Right hindlimb (tissue), 1 donor: ENCODE data around the gene IZUMO4.

Experiments
- DNase-seq: peaks from one replicate; pipeline ENCODE4 v3.0.0-alpha.2; 2018

The IZUMO4 gene

DNA sequence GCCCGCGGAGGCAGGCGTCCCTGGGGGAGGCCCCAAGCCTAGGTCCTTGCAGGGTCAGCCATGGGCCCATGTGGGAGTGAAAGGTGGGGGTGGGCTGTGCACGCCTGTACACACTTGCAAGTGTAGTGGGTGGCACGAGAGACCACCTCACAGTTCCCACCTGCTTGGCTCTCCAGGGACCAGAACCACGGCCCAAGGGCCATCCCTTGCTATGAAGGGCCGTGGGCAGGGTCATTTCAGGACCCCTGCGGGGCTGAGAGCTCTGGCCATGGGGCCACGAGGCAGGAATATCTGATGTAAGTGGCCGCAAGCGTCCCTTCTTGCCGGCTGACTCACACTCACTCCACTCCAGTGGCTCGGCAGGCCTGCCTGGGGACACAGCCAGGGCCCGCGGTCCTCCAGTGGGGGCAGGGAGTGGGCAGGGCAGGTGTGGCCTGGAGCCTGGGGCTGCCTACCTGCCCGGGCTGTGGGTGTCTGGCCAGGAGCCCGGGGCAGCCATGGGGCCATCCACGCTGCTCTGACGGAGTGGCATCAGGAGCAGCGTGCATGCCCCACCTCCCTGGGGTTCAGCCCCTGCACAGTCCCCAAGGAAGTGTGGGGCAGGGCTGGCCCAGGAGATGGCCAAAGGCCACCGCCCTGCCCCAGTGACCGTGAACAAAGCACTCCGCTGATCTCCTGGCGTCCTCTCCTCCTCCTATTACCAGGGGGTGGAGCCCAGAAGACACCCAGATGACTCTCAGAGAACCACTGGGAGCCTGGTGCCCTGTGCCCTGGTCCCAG, 37.1 kb upstream of the IZUMO4 start:
- DNase-seq, result peak; percentile 46

GRCh38 chr19:2060884-2061494, 35.7 kb upstream of the IZUMO4 start:
- DNase-seq, result peak; percentile 88

- DNase-seq, result peak; percentile 99
Measured at GRCh38 chr19:2061495-2062388, 35.0 kb upstream of the IZUMO4 start.

GRCh38 chr19:2062389-2062729, 34.4 kb upstream of the IZUMO4 start:
- no peak for DNase-seq

- DNase-seq, result no peak
Measured at GRCh38 chr19:2062770-2063169, 33.9 kb upstream of the IZUMO4 start.

GRCh38 chr19:2063824-2064223, 32.9 kb upstream of the IZUMO4 start:
- no peak for DNase-seq

- DNase-seq, result no peak
Measured at GRCh38 chr19:2064395-2064787, 32.3 kb upstream of the IZUMO4 start.

DNA sequence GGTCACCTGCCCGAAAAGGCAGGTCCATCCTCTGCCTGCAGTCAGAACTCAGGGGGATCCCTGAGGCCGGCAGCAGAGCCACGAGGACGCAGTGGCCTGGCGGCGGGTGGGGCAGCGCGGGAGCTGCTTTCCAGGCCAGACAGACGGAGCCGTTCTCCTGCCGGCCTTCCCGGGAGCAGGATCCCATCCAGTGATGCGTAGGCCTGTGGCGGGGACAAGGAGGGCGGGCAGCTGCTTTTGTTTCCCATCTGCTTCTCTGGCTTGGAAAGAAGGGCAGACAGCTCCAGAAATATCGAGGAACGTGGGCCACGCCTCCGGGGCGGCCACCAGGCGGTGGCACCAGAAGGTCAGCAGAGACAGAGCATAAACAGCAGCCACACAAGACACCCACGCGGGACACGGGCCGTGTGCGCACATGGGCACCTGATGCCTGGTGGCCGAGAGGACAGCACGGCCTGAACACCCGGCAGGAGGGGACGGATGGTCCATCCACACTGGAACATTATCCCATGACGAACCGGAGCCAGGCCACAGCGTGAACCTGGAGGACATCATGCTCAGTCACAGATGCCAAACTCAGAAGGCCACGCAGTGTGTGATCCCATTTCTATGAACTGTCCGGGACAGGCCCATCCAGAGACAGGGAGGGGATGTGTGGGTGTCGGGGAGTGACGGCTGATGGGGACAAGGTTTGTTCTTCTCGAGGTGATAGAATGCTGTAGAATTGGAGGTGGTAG, 31.8 kb upstream of the IZUMO4 start:
- DNase-seq, result no peak

DNA sequence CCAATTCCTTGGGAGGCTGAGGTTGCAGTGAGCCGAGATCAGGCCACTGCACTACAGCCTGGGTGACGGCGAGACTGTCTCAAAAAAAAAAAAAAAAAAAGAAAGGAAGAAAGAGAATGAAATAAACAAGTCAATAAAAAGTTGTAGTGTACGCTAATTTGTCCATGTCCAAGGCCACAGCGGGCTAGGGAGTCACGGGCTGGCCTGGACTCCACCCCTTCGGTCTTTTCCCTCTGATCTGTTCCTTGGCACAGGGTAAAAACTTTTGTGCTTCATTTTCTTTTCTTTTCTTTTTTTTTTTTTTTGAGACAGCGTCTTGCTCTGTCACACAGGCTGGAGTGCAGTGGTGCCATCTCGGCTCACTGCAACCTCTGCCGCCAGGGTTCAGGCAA, 26.3 kb upstream of the IZUMO4 start:
- DNase-seq, result no peak

DNA sequence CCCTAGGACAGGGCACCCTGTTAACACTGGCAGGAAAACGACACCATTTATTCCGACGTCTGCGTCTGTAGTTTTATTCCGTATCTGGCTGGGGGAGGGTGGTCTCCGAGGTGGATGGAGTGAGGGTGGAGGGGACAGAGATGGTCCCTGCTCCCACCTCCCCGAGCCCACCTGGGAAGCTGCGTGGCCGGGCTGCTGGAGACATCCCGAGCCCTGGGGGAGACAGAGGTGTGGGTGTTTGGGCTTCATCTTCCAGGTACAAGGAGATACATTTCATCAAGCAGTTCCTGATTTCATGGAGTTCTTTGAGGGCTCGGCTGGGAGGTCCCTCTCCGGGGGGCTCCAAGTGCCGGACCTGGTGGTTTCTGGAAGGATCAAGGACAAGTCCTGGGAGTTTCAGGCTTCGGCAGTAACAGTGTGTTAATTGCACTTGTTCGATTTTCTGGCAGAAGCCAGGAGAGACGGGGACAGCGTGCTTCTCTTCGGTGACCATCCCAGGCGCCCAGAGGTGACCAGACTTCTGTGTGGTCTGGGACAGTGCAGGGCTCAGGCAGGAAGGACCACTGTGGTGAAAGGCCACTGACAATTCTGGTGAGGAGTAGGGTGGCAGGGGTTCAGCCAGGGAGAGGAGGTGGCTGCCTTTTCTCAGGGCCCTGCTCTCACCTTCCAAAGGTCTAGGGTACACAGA, 25.6 kb upstream of the IZUMO4 start:
- no peak for DNase-seq

- no peak for DNase-seq
Measured at GRCh38 chr19:2072757-2073551, 23.8 kb upstream of the IZUMO4 start.

DNA sequence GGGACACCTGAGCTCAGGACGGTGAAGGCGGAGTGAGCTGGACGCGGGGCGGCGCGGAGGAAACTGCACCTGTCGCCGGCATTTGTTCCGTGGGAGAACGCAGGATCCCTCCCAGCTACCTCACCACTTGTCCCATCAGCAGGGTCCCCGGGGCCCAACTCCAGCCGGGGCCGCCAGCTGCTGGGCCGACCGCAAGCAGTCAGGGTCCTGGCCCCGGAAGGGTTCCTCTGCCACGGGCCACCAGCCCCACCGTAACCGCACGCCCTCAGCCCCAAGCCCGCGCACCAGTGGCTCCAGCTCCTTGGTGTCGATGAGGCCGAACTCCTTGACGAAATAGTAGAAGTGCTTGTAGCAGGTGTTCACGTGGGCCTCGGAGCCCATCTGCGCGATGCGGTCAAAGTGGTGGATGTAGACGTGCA, 20.2 kb upstream of the IZUMO4 start:
- no peak for DNase-seq

- DNase-seq, result no peak
Measured at GRCh38 chr19:2077398-2077797, 19.3 kb upstream of the IZUMO4 start.

GRCh38 chr19:2077833-2078619, 18.7 kb upstream of the IZUMO4 start:
- DNase-seq, result no peak

DNA sequence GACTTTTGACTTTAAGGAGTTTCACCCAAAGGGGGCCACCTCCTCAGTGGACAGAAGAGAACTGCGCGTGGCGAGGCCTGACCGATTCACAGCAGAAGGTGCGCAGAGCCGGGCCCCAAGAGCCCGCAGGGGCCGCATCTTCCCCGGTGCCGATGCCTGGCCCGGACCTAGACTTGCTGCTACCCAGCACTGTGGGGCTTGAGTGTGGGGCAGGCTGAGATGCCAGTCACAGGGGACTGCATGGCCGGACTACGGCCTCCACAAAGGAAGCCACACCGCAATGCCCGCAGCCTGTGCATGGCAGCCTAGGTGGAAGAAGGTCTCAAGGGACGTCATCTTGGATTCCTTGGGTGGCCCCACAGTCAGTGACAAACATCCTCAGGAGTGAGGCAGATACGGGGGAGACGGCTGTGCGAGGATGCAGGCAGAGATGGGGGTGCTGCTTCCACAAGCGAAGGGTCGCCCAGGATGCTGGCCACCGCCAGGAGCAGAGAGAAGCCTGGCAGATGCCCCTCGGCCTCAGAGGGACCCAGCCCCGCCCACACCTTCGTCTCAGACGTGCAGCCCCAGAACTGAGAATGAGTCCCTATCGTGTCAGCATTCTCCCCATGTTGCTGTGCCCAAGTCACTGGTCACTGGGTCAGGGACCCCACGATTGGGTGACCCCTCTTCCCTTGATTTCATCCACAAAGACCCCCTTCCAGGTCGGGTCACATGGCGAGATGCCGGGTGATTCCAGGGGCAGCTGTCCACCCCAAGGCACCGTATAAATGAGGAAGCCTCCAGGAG, 17.4 kb upstream of the IZUMO4 start:
- DNase-seq, result no peak

DNA sequence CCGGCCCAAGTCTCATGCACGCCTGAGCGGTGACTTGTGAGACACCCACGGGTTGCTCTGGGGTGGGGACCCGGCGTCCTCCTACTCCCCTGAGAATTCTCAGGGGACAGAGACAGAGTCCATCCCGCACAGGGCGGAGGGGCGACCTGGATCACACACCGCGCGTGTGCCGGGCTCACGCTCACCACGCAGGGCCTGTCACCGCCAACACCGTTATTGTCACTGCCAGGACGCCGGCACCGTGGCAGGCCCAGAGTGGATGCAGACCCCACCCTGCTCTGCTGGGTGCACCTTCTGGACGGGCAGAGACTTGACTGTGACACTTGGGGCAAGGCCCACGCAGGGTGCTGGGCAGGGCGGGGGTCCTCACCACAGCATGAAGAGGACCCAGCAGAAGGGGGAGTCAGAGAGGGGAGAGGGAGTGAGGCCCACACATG, 16.8 kb upstream of the IZUMO4 start:
- DNase-seq, result no peak

DNA sequence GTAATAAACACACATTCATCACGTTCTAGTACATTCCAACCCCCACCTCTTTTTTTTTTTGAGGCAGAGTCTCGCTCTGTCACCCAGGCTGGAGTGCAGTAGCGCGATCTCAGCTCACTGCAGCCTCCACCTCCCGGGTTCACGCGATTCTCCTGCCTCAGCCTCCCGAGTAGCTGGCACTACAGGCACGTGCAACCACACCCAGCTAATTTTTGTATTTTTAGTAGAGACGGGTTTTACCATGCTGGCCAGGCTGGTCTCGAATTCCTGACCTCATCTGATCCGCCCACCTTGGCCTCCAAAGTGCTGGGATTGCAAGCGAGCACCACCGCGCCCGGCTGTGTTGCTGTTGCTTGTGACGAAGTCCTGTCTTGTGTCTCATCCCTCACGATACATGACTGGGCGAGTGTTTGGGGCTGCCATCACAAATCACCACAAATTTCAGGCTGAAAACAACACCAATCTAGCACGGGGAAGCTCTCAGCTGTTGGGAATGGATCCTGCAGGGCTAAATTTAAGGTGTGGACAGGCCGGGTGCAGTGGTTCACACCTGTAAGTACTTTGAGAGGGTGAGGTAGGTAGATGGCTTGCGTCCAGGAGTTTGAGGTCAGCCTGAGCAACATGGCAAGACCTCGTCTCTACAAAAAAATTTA, 16.3 kb upstream of the IZUMO4 start:
- no peak for DNase-seq

DNA sequence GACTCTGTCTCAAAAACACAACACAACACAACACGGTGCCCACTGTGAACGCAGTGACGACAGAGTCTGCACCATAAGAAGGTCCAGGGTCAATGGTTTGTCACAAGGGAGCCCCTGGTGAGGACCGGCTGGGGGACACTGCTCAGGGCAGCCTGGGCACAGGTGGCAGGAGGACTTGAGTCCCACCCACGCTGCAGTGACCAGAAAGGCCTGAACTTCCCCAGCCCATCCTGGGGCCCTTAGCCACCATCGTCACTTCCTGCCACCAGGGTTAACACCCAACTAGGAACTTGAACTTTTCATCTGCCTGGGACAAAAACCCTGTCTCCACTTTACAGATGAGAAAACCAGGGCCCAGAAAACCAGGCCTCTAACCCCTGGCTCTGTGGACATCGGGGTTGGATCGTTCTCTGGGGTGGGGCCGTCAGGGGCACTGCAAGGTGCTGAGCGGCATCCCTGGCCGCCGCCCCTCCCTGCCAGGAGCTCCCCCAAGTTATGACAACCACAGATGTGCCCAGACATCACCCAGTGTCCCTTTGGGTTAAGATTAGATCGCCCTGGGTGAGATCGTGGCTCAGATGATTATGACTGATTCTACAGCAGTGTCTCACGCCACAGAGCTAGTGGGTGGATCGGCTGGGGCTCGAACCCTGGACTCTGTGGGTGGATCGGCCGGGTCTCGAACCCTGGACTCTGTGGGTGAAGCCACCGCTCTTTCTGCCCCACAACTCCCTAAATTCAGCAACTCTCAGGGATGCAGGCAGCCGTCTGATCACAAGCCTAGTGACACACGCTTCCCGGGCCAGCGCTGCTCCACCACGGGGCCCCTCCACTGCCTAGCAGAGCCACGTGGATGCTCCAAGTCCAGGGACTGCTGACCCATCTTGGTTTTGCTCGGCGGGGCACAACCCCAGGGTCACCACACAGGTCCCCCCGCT, 14.6 kb upstream of the IZUMO4 start:
- DNase-seq, result no peak
